Measurements from ENCODE around the gene HSD3B1. TPM values are rescaled to one million over a fixed set of nuclear protein-coding genes. Genes with fewer than 3 reads are reported as not detected.

HSD3B1 gene
- total and polyA plus RNA-seq, 2 experiments from 2014 or later, result not detected

- TF ChIP-seq ZNF331 (CRISPR knock-in tag; IDR thresholded peaks at IDR 0.05; ENCODE audit: low read depth) (no peak), CREB1 (CRISPR knock-in tag; IDR thresholded peaks at IDR 0.05; ENCODE audit: low read depth) (no peak), POLR2AphosphoS5 (IDR thresholded peaks at IDR 0.05; ENCODE audit: low read depth) (no peak), NANOG (IDR thresholded peaks at IDR 0.05; ENCODE audit: borderline replicate concordance) (no peak), ZNF114 (CRISPR knock-in tag; IDR thresholded peaks at IDR 0.05) (no peak), CTCF (conservative IDR thresholded peaks at IDR 0.05; ENCODE audit: low read depth in 2 of 2) (no peak), ETS1 (IDR thresholded peaks at IDR 0.05) (no peak)
Observed at GRCh38 chr1:119546641-119547040, 39.6 kb downstream of the HSD3B1 start (continued).

DNA sequence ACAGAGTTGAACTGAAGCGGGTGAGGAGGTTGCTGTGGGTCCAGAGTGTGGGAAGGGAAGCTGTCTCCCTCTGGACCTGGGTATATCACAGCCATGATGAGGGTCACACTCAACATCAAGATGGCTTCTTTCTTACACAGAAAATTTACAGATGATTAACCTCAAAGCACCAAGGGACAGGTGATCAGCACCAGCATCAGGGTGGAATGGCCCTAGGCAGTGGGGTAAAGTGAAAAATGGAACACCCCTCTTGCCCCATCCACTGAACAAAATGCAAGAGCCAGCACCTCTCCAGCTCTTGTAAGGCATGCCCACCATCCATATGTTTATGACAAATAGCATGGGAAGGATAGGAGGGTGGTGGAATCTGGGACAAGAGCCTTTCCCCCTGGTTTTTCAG is 40.3 kb downstream of the HSD3B1 start:
- no peaks in the 10 kb centered on the region for H3K79me2 ChIP-seq (replicated peaks; ENCODE audit: insufficient read depth)
- H3K27me3 ChIP-seq (ENCODE audit: insufficient read depth), result no peaks in the 10 kb centered on the region
- no peak overlapping the region for H2AFZ ChIP-seq
- Mint-ChIP-seq H3K9me3 (no peaks in the 10 kb centered on the region), H3K27ac (no peak overlapping the region), H3K4me1 (peaks cover 2% of the 10 kb centered on the region; the same call in 2 of the 3 replicates), H3K4me3 (no peak overlapping the region), H3K36me3 (ENCODE audit: low read depth) (no peaks in the 10 kb centered on the region), H3K27me3 (ENCODE audit: insufficient read depth, low read depth, poor library complexity) (no peaks in the 10 kb centered on the region)
- no peaks in the 10 kb centered on the region for H3K36me3 ChIP-seq (ENCODE audit: insufficient read depth)
- no peak overlapping the region for H3K4me3 ChIP-seq
- no peaks in the 10 kb centered on the region for H4K20me1 ChIP-seq (replicated peaks; ENCODE audit: insufficient read depth)
- H3K4me1 ChIP-seq (ENCODE audit: insufficient read depth), result no peaks in the 10 kb centered on the region
- no peak for DNase-seq (ENCODE audit: low spot score)
- H3K9me2 ChIP-seq (ENCODE audit: insufficient read depth), result no peaks in the 10 kb centered on the region
- TF ChIP-seq STAT1 (IDR thresholded peaks at IDR 0.05; ENCODE audit: unreplicated experiment) (no peak), ETS1 (IDR thresholded peaks at IDR 0.05) (no peak), ZNF114 (CRISPR knock-in tag; IDR thresholded peaks at IDR 0.05) (no peak), CTCF (conservative IDR thresholded peaks at IDR 0.05; ENCODE audit: low read depth in 2 of 2) (no peak), EZH2phosphoT487 (IDR thresholded peaks at IDR 0.05; ENCODE audit: unreplicated experiment) (no peak), ZNF462 (CRISPR knock-in tag; IDR thresholded peaks at IDR 0.05) (no peak), POLR2AphosphoS5 (IDR thresholded peaks at IDR 0.05; ENCODE audit: low read depth) (no peak)
- no peak overlapping the region for H3K27ac ChIP-seq (ENCODE audit: low read depth)
- ATAC-seq, result no peak
- no peaks in the 10 kb centered on the region for H3F3A ChIP-seq (replicated peaks; ENCODE audit: low read depth)
- H3K4me2 ChIP-seq, result no peak overlapping the region
